Bronchial smooth muscle cell (primary cell): ENCODE data around the gene ZKSCAN7. TPM values are rescaled to one million over a fixed set of nuclear protein-coding genes. Genes with fewer than 3 reads are reported as not detected.

Experiments used
- total RNA-seq: library from RNA; depleted of rRNA; stranded (reverse); fragments of >200 nt; gene quantifications from 2 replicates; pipeline ENCODE4 v1.2.1, GENCODE V29; 2014

The ZKSCAN7 gene
- 5.8 and 6.2 TPM in 2 replicates for total RNA-seq

DNA sequence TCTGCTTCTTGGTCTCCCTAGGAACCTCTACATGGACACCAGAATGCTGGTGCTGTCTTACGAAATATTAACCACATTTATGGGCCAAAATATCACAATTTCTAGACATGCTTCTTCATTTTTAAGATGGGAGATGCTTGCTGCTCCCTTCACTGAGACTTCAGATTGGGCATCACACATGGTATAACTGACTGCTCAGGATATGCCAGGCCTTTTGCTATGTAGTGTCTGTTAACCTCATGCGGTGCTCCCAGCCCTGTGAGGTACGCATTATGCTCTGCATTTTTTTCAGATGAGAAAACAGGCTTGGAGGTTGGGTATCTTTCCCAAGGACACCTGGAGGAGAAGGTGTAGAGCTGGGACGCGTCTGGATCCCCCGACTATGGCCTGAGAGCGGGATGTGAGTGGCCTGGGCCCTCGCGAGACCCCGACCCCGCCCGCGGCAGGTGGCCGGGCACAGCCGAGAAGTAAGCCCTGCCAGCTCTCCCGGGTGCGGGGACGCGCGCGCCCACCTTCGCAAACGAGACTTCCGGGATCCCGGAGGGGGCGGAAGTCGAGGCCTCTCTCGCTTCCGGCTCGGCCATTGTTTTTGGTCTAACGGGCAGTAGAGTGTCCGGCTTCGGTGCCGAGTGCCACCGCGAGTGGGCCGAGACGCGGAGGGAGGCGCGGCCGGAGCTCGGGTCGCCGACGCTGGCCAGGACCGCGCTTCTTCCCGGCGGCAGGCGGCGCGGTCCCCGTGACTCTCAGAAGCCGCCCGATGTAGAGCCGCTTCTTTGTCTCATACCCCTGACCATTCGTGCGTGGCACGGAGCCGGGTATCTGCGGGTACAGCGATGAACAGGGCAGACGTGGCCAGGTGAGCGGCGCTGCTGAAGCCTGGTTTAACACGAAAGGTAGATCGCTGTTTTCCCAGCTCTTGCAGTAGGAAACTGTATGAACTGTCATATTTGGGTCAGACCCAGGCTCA, at the start of gene ZKSCAN7:
Gene ZKSCAN7 (plus strand): TSS at position 568 of the 967 bp plus-strand sequence. CDS start 1,855 bp downstream, outside the sequence.

DNA sequence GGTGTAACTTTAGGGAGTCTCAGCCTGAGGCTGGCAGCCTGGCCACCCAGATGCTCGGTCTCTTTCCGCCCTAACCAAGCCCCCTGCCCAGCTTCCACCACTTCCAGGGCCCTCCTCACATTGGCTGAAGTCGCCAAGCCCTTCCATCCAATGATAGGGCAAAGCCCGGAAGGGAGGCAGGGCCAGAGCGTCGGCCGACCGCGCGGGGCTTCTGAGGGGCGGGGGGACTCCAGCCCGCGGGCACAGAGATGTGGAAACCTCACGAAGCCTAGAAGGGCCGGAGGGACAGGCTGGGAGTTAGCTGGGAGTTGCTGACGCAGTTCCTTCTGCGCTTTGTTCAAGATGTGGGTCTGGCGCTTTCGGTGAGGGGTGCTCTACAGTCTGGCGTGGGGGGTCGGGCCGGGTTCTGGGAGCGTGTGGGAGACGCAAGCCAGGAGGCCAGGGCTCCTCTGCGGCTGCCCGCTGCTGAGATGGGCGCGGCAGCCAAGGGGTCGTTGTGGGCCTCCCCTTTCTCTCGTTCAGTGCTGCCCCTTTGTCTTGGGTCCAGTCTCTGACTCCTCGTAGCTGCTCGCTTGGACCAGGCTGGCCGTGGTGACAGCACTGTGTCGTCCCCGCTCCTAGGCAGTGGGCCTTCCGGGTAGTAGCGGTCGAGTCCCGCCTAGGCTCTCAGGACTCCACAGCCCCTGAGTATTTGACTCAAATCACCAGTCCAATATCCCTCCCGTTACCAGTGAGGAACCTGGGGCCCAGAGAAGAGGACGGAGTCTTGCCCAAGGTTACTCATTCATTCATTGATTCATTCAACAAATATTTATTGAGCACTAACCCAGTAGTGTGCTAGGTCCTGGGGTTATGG, 29.9 kb downstream of the ZKSCAN7 start, which contains the start of gene ZNF660:
Gene ZNF660 (plus strand): TSS at position 319 of the 856 bp plus-strand sequence. CDS start 9,230 bp downstream, outside the sequence.

Other genes with a start within 250 kb of the ZKSCAN7 start
- gene TCAIM, start 216.4 kb upstream of the ZKSCAN7 start, total RNA-seq = 10.5 and 24.9 TPM in 2 replicates
- gene ZNF445, start 77.5 kb upstream of the ZKSCAN7 start, total RNA-seq = 7.4 and 8.8 TPM in 2 replicates
- 1.4 and 2.1 TPM in 2 replicates for gene ZNF660, start 29.8 kb downstream of the ZKSCAN7 start, total RNA-seq
- gene ZNF197, start 69.8 kb downstream of the ZKSCAN7 start, total RNA-seq = 17.8 and 19.4 TPM in 2 replicates
- gene ZNF35, start 93.5 kb downstream of the ZKSCAN7 start, total RNA-seq = 6.1 and 7.6 TPM in 2 replicates
- 1.7 and 4.6 TPM in 2 replicates for gene ZNF502, start 157.5 kb downstream of the ZKSCAN7 start, total RNA-seq
- gene ZNF501, start 174.4 kb downstream of the ZKSCAN7 start, total RNA-seq = 7.7 and 9.0 TPM in 2 replicates
- gene KIAA1143, start 206.4 kb downstream of the ZKSCAN7 start, total RNA-seq = 12.7 and 16.7 TPM in 2 replicates
- gene KIF15, start 206.6 kb downstream of the ZKSCAN7 start, total RNA-seq = 1.3 and 2.7 TPM in 2 replicates